ENCODE data around the gene TPD52L1.

- TF ChIP-seq CTCF (IDR thresholded peaks at IDR 0.05) (no peak), POLR2A (IDR thresholded peaks at IDR 0.05) (no peak)
Measured at GRCh38 chr6:125149256-125150144, 4.1 kb upstream of the TPD52L1 start.
